Endothelial cell of hepatic sinusoid (primary cell): ENCODE measurements around the gene COX4I2.
"Not testable (repeated sequence)": the region's sequence is repeated elsewhere in the genome, so short reads cannot be mapped to it uniquely, and the experiment has no call there.

Source experiments
- in situ Hi-C: cut with HindIII; loops from 2 replicates; pipeline ENCODE4 v1.10.0; 2017; ENCODE audit warnings: low sequenced_read_pairs

COX4I2 gene

GRCh38 chr20:31607640-31608250, 30.0 kb upstream of the COX4I2 start:
- in situ Hi-C loops: no loop called here

GRCh38 chr20:31608251-31608945, 29.3 kb upstream of the COX4I2 start:
- in situ Hi-C loops: no loop called here

- in situ Hi-C loops: loop anchor here (5.0 kb wide), 1 partner anchor 45 kb away; no protein-coding TSS in a partner anchor
Observed at GRCh38 chr20:31612271-31612640, 25.5 kb upstream of the COX4I2 start.

- in situ Hi-C loops: no loop called here
Observed at GRCh38 chr20:31615416-31615815, 22.3 kb upstream of the COX4I2 start.

- in situ Hi-C loops: no loop called here
Observed at GRCh38 chr20:31617432-31618104, 20.1 kb upstream of the COX4I2 start.

GRCh38 chr20:31620246-31620645, 17.5 kb upstream of the COX4I2 start:
- in situ Hi-C loops: no loop called here

GRCh38 chr20:31623123-31623505, 14.6 kb upstream of the COX4I2 start:
- in situ Hi-C loops: not testable (repeated sequence)

GRCh38 chr20:31626534-31626933, 11.2 kb upstream of the COX4I2 start:
- in situ Hi-C loops: not testable (repeated sequence)

- in situ Hi-C loops: not testable (repeated sequence)
Observed at GRCh38 chr20:31628057-31628456, 9.7 kb upstream of the COX4I2 start.

GRCh38 chr20:31630187-31630790, 7.4 kb upstream of the COX4I2 start:
- in situ Hi-C loops: no loop called here

- in situ Hi-C loops: no loop called here
Observed at GRCh38 chr20:31632548-31633338, 5.0 kb upstream of the COX4I2 start.

GRCh38 chr20:31633339-31633914, 4.3 kb upstream of the COX4I2 start:
- in situ Hi-C loops: no loop called here

- in situ Hi-C loops: no loop called here
Observed at GRCh38 chr20:31638317-31638716, 605 bp downstream of the COX4I2 start.

- in situ Hi-C loops: no loop called here
Observed at GRCh38 chr20:31638816-31639215, 1.1 kb downstream of the COX4I2 start.

- in situ Hi-C loops: no loop called here
Observed at GRCh38 chr20:31640259-31640658, 2.5 kb downstream of the COX4I2 start.

GRCh38 chr20:31641391-31641790, 3.7 kb downstream of the COX4I2 start:
- in situ Hi-C loops: no loop called here

- in situ Hi-C loops: no loop called here
Observed at GRCh38 chr20:31642837-31643236, 5.1 kb downstream of the COX4I2 start.

GRCh38 chr20:31643522-31643921, 5.8 kb downstream of the COX4I2 start:
- in situ Hi-C loops: no loop called here

GRCh38 chr20:31644701-31645100, 7.0 kb downstream of the COX4I2 start:
- in situ Hi-C loops: loop anchor here (5.0 kb wide), 1 partner anchor 78 kb away; the partner anchor contains the start of gene BCL2L1

- in situ Hi-C loops: loop anchor here (5.0 kb wide), 1 partner anchor 74 kb away; the partner anchor contains the start of gene BCL2L1
Observed at GRCh38 chr20:31648104-31648503, 10.4 kb downstream of the COX4I2 start.
